DND-41 (cell line): ENCODE data around the gene CRYGB.

Source experiments
- CTCF ChIP-seq: IDR thresholded peaks from 2 replicates; pipeline ENCODE4 v1.5.1; 2012; ENCODE audit warnings: borderline replicate concordance, low read length, moderate library complexity, mild to moderate bottlenecking; ENCODE audit not compliant: poor library complexity, severe bottlenecking; ENCODE audit errors: extremely low read depth
- EZH2 ChIP-seq: IDR thresholded peaks from 3 replicates; pipeline ENCODE4 v1.6.1; 2012; ENCODE audit warnings: borderline replicate concordance, low read depth, mild to moderate bottlenecking, moderate library complexity, low read length, inconsistent platforms; ENCODE audit not compliant: severe bottlenecking

DNA sequence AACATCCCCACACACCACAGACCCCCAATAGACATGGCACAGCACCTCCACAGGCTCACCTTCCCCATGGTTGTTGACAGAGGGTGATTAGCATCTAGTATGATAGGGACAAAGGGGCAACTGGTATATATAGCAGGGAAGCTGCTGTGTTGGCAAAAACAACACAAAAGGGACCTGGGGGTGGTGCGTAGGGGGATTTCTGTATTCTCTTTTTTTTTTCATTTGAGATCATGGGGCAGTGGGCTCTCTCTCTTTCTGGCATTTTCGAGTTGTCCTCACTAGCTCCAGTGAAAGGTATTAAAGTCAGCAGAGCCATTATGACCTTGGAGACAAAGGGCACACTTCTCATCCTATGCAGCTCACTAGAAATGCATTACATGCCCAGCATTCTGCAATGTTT lies 17.5 kb upstream of the CRYGB start, which contains the start of gene CRYGA:
- TF ChIP-seq CTCF, result no peak
- TF ChIP-seq EZH2, result no peak
